HepG2 (cell line): ENCODE measurements around the gene DOCK10. TPM values are rescaled to one million over a fixed set of nuclear protein-coding genes. Genes with fewer than 3 reads are reported as not detected.

ENCODE experiments used
- ATAC-seq: fragments of 200-7000 bp; cut with Tn5 transposase; 3 replicates; pipeline ENCODE4 v1.9.1; 2020; ENCODE audit warnings: mild to moderate bottlenecking, moderate library complexity
- BruUV-seq: library from RNA; stranded (reverse); fragments of 400-500 nt; replicated peaks from 2 replicates; lab custom pipeline; 2021; lab: Mats Ljungman, UMichigan
- CTCF ChIA-PET: fragments of 300-600 bp; formaldehyde crosslinking; extraction: SDS; loops from one replicate; lab custom pipeline; 2021; ENCODE audit warnings: low total read pairs, inconsistent platforms, low intra/inter-chr PET ratio; lab: Yijun Ruan, JAX
- POLR2A ChIA-PET: fragments of 350-600 bp; sonication (Branson Sonifier 250); formaldehyde crosslinking; loops from one replicate; lab custom pipeline; 2020; ENCODE audit warnings: antibody characterized with exemption, inconsistent platforms; lab: Yijun Ruan, JAX
- DNase-seq: peaks from one replicate; pipeline ENCODE4 v3.0.0-alpha.2; 2015; ENCODE audit warnings: low spot score
- FAIRE-seq: peaks from 3 replicates; lab custom pipeline; 2011; peaks lifted over from hg19 to GRCh38; lab: Jason Lieb, UNC
- H2AFZ ChIP-seq: one replicate; pipeline ENCODE4 v1.6.1; 2011; ENCODE audit warnings: low read length, inconsistent platforms
- H3K27ac ChIP-seq: fragments of 300-600 bp; 3 replicates; pipeline ENCODE4 v1.8.0; 2011; ENCODE audit warnings: mixed run types, mild to moderate bottlenecking, mixed read lengths, low read length, inconsistent platforms; ENCODE audit not compliant: insufficient read depth; ENCODE audit errors: extremely low read length
- H3K27me3 ChIP-seq, 2 experiments: fragments of 200-600 bp in 1 of 2; 2 replicates in 1 of 2; 3 replicates in 1 of 2; pipeline versions ENCODE4 v1.6.0 to v1.8.0; 2011; ENCODE audit warnings: low read length in 2 of 2, mild to moderate bottlenecking in 2 of 2, moderate library complexity in 2 of 2, inconsistent platforms in 1 of 2; ENCODE audit not compliant: insufficient read depth in 2 of 2, control insufficient read depth in 1 of 2
- H3K36me3 ChIP-seq, 2 experiments: fragments of 200-600 bp in 1 of 2; replicated peaks in 1 of 2; 2 replicates in 1 of 2; 3 replicates in 1 of 2; pipeline versions ENCODE4 v1.5.1 to v1.8.0; 2011; ENCODE audit warnings: low read length in 2 of 2, inconsistent platforms in 1 of 2; ENCODE audit not compliant: insufficient read depth in 2 of 2, control insufficient read depth in 1 of 2
- H3K4me1 ChIP-seq: 2 replicates; pipeline ENCODE4 v1.5.1; 2012; ENCODE audit warnings: low read length, inconsistent platforms; ENCODE audit not compliant: insufficient read depth
- H3K4me2 ChIP-seq: 2 replicates; pipeline ENCODE4 v1.6.0; 2011; ENCODE audit warnings: low read depth, low read length, inconsistent platforms
- H3K4me3 ChIP-seq, 3 experiments: fragments of 200-600 bp in 1 of 3; sonication (generic), shearing (Covaris generic) in 1 of 3; replicated peaks in 1 of 3; 2 replicates each; pipeline ENCODE4 v1.5.1; 2011 to 2016; ENCODE audit warnings: low read length in 3 of 3, inconsistent platforms in 2 of 3, low read depth in 2 of 3, mild to moderate bottlenecking in 2 of 3, control low read depth in 1 of 3, mixed read lengths in 1 of 3; ENCODE audit not compliant: insufficient read depth in 1 of 3
- H3K79me2 ChIP-seq: one replicate; pipeline ENCODE4 v1.6.1; 2011; ENCODE audit warnings: low read length, inconsistent platforms; ENCODE audit not compliant: insufficient read depth
- H3K9ac ChIP-seq: 2 replicates; pipeline ENCODE4 v1.6.0; 2011; ENCODE audit warnings: mild to moderate bottlenecking, low read depth, low read length, inconsistent platforms; ENCODE audit not compliant: insufficient read depth
- H3K9me3 ChIP-seq: 2 replicates; pipeline ENCODE4 v1.5.1; 2012; ENCODE audit warnings: mild to moderate bottlenecking, low read length
- H4K20me1 ChIP-seq: 2 replicates; pipeline ENCODE4 v1.6.0; 2011; ENCODE audit warnings: inconsistent platforms, mild to moderate bottlenecking, low read length, moderate library complexity; ENCODE audit not compliant: insufficient read depth
- CAMTA2 ChIP-seq: sonication (generic); formaldehyde crosslinking; IDR thresholded peaks from 2 replicates; pipeline ENCODE4 v1.4.0; 2020; ENCODE audit warnings: mild to moderate bottlenecking, missing genetic modification reagents, borderline replicate concordance
- NKX3-1 ChIP-seq: sonication (generic); formaldehyde crosslinking; IDR thresholded peaks from 2 replicates; pipeline ENCODE4 v1.5.0; 2020; ENCODE audit warnings: missing genetic modification reagents
- WGBS: methylation state at CpG from one replicate; pipeline ENCODE4 v1.1.6; 2017; ENCODE audit warnings: low lambda C conversion rate; 5-methylcytosine and 5-hydroxymethylcytosine counted together
- in situ Hi-C: cut with HindIII; loops from 2 replicates; pipeline ENCODE4 v1.10.0; 2017; ENCODE audit warnings: low pct_unique_long_range_greater_than_20kb; ENCODE audit not compliant: extremely low pct_ligation_motif_present
- intact Hi-C: fragments of 100-400 bp; cut with micrococcal nuclease; formaldehyde crosslinking; loops from one replicate; pipeline ENCODE4 v1.10.0; 2022; ENCODE audit not compliant: unreplicated experiment
- polyA plus RNA-seq, 8 experiments: library from polyadenylated mRNA; depleted of rRNA in 3 of 8; stranded (reverse) in 7 of 8; unstranded in 1 of 8; fragments of >200 nt; fragmentation: Illumina TruSeq in 4 of 8; extraction: Trizol in 4 of 8; gene quantifications; 2 replicates each; pipeline versions ENCODE4 v1.2.1 to v1.2.3, GENCODE V29; 2011 to 2016; ENCODE audit warnings: low read depth in 4 of 8, missing spikeins in 1 of 8, mixed read lengths in 1 of 8; ENCODE audit not compliant: insufficient read depth in 1 of 8
- total RNA-seq, 5 experiments: library from RNA; depleted of rRNA; stranded (reverse); fragments of >200 nt; fragmentation: Illumina TruSeq; extraction: Trizol; gene quantifications; 2 replicates each; pipeline ENCODE4 v1.2.3, GENCODE V29; 2016; ENCODE audit warnings: low read depth in 1 of 5
- TF ChIP-seq, protein P1 (sequence below): sonication (generic); formaldehyde crosslinking; IDR thresholded peaks from 2 replicates; pipeline ENCODE4 v1.4.0; 2020; ENCODE audit warnings: missing genetic modification reagents
- TF ChIP-seq, protein P2 (sequence below): sonication (generic); formaldehyde crosslinking; IDR thresholded peaks from 2 replicates; pipeline ENCODE4 v1.9.0; 2022; ENCODE audit warnings: missing genetic modification reagents, mild to moderate bottlenecking, borderline replicate concordance
- TF ChIP-seq, protein P3 (sequence below): sonication (generic); formaldehyde crosslinking; IDR thresholded peaks from 2 replicates; pipeline ENCODE4 v1.8.0; 2022; ENCODE audit warnings: mild to moderate bottlenecking, missing genetic modification reagents; ENCODE audit not compliant: insufficient replicate concordance

Gene DOCK10
- total and polyA plus RNA-seq, 2 of the 13 experiments (the other 11 are each of a cell fraction or from before 2014, with no cell fraction given), result not detected

DNA sequence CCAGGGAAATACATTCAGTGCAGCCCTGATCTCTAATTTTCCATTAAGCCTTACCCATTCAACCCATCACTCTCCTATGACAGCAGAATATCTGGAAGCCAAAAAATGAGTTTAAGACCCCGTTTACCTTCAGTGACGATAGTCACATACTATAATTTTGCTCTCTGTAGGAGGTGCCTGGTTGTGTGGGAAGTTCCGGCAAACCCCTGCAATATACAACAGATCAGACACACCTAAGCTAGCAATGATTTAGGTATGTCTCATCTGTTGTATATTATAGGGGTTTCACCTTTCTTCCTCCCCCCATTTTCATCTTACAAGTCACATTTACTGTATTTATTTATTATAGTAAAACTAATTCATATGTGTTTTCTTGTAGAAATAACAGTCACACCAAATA lies 101.7 kb downstream of the DOCK10 start:
- no peaks in the 10 kb centered on the region for H3K9me3 ChIP-seq
- no peak overlapping the region for H3K4me2 ChIP-seq
- no peaks in the 10 kb centered on the region for H3K79me2 ChIP-seq
- H2AFZ ChIP-seq, result no peak overlapping the region
- ATAC-seq (no peak), FAIRE-seq (no peak), DNase-seq (no peak)
- in situ Hi-C loops (no loop called here), intact Hi-C loops (no loop called here)
- TF ChIP-seq CAMTA2 (no peak), NKX3-1 (no peak)
- TF ChIP-seq, protein P1, sequence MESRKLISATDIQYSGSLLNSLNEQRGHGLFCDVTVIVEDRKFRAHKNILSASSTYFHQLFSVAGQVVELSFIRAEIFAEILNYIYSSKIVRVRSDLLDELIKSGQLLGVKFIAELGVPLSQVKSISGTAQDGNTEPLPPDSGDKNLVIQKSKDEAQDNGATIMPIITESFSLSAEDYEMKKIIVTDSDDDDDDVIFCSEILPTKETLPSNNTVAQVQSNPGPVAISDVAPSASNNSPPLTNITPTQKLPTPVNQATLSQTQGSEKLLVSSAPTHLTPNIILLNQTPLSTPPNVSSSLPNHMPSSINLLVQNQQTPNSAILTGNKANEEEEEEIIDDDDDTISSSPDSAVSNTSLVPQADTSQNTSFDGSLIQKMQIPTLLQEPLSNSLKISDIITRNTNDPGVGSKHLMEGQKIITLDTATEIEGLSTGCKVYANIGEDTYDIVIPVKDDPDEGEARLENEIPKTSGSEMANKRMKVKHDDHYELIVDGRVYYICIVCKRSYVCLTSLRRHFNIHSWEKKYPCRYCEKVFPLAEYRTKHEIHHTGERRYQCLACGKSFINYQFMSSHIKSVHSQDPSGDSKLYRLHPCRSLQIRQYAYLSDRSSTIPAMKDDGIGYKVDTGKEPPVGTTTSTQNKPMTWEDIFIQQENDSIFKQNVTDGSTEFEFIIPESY (CRISPR knock-in tag), result no peak
- TF ChIP-seq, protein P2, sequence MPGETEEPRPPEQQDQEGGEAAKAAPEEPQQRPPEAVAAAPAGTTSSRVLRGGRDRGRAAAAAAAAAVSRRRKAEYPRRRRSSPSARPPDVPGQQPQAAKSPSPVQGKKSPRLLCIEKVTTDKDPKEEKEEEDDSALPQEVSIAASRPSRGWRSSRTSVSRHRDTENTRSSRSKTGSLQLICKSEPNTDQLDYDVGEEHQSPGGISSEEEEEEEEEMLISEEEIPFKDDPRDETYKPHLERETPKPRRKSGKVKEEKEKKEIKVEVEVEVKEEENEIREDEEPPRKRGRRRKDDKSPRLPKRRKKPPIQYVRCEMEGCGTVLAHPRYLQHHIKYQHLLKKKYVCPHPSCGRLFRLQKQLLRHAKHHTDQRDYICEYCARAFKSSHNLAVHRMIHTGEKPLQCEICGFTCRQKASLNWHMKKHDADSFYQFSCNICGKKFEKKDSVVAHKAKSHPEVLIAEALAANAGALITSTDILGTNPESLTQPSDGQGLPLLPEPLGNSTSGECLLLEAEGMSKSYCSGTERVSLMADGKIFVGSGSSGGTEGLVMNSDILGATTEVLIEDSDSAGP (CRISPR knock-in tag), result no peak
- TF ChIP-seq, protein P3, sequence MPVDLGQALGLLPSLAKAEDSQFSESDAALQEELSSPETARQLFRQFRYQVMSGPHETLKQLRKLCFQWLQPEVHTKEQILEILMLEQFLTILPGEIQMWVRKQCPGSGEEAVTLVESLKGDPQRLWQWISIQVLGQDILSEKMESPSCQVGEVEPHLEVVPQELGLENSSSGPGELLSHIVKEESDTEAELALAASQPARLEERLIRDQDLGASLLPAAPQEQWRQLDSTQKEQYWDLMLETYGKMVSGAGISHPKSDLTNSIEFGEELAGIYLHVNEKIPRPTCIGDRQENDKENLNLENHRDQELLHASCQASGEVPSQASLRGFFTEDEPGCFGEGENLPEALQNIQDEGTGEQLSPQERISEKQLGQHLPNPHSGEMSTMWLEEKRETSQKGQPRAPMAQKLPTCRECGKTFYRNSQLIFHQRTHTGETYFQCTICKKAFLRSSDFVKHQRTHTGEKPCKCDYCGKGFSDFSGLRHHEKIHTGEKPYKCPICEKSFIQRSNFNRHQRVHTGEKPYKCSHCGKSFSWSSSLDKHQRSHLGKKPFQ (CRISPR knock-in tag), result no peak
- H3K36me3 ChIP-seq, result no peaks in the 10 kb centered on the region
- no TSS peak for BruUV-seq
- 0 out of 5 replicates have a peak, but pooled peaks cover 0 to 4% of the 10 kb centered on the region in 2 experiments for H3K27me3 ChIP-seq
- H3K4me1 ChIP-seq, result no peaks in the 10 kb centered on the region
- no peak overlapping the region for H3K4me3 ChIP-seq
- 0% methylated on average over 3 of the region's 3 CpGs for WGBS
- no peaks in the 10 kb centered on the region for H4K20me1 ChIP-seq
- POLR2A ChIA-PET, result no interaction called here
- CTCF ChIA-PET, result no interaction called here
- no peak overlapping the region for H3K9ac ChIP-seq
- H3K27ac ChIP-seq, result no peak overlapping the region
